D721Med (cell line): ENCODE data around the gene MYO5B.

ENCODE experiments used
- DNase-seq: peaks from one replicate; pipeline ENCODE4 v3.0.0; 2011; ENCODE audit warnings: low spot score; ENCODE audit not compliant: insufficient read length
- FAIRE-seq: peaks from 2 replicates; lab custom pipeline; 2011; peaks lifted over from hg19 to GRCh38; lab: Jason Lieb, UNC
- TF ChIP-seq, protein P1 (sequence below): IDR thresholded peaks from 2 replicates; pipeline ENCODE4 v1.5.1; 2012; ENCODE audit warnings: mild to moderate bottlenecking, control low read depth; ENCODE audit not compliant: insufficient read depth; ENCODE audit errors: missing control alignments

MYO5B gene

DNA sequence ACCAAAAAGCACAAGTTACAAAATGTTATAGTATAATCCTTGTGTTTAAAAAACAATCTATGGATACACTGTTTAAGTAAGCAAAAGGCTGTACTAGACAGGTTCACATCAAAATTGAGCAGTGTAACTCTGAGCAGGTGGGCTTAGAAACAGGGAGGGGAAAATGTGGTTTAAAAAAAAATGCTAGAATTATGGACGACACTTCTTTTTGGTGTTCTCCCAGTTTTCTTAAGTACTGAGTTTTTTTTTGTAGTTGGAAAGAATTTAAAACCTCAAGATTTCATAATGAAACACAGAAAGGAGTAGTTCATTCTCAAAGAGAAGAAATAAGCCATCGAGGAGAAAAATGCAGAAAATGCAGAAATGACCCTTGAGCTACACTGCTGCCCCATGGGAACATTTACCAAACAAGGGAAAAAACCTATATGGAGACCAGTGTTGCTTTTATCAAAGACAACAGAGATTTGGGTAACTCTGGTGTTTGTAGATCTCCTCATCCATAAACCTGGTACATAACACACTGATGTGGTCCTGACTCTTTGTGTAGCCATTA is 100.7 kb downstream of the MYO5B start:
- TF ChIP-seq, protein P1, sequence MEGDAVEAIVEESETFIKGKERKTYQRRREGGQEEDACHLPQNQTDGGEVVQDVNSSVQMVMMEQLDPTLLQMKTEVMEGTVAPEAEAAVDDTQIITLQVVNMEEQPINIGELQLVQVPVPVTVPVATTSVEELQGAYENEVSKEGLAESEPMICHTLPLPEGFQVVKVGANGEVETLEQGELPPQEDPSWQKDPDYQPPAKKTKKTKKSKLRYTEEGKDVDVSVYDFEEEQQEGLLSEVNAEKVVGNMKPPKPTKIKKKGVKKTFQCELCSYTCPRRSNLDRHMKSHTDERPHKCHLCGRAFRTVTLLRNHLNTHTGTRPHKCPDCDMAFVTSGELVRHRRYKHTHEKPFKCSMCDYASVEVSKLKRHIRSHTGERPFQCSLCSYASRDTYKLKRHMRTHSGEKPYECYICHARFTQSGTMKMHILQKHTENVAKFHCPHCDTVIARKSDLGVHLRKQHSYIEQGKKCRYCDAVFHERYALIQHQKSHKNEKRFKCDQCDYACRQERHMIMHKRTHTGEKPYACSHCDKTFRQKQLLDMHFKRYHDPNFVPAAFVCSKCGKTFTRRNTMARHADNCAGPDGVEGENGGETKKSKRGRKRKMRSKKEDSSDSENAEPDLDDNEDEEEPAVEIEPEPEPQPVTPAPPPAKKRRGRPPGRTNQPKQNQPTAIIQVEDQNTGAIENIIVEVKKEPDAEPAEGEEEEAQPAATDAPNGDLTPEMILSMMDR, result no peak
- no peak for DNase-seq
- FAIRE-seq, result no peak

DNA sequence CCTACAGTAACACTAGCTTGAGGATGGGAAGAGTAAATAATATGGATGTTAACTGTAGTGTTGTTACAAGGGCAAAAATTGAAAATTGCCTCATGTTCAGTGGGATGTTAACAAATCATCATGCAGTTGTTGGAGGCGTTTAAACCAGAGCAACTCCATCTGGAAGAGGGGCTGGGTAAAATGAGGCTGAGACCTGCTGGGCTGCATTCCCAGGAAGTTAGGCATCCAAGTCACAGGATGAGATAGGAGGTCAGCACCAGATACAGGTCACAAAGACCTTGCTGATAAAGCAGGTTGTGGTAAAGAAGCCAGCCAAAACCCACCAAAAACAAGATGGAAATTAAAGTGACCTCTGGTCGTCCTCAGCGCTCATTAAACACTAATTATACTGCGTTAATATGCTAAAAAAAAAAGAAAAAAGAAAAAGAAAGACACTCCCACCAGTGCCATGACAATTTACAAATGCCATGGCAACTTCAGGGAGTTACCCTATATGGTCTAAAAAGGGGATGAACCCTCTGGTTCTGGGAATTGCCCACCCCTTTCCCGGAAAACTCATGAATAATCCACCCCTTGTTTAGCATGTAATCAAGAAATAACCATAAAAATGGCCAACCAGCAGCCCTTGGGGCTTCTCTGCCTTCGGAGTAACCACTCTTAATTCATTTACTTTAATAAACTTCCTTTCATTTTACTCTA is 101.4 kb downstream of the MYO5B start:
- TF ChIP-seq, protein P1, result no peak
- FAIRE-seq, result no peak
- no peak for DNase-seq

DNA sequence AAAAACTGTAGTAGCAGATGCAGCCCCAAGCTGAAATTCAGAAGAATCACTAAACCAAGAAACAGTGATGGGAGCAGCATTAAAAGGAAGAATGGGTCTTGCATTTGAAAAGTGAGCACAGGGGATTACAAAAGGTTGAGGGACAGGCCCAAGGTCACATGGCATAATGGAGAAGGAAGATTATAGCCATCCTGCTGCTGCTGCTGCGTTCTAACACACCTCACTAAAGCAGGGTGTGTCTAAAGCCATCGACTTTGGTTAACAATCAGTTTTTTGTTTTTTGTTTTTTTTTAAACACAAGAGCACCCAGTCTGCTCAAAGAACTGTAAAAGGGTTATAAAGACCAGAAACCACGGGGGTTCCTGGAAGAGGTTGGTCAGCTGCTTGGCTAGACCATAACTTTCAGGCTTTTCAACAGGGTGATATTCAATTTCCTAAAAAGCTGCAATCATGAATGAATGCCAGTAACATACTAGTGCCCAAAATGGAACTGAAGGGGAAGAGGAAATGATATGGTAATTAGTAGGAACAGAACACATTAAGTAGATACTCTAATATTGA is 102.6 kb downstream of the MYO5B start:
- FAIRE-seq (no peak), DNase-seq (no peak)

DNA sequence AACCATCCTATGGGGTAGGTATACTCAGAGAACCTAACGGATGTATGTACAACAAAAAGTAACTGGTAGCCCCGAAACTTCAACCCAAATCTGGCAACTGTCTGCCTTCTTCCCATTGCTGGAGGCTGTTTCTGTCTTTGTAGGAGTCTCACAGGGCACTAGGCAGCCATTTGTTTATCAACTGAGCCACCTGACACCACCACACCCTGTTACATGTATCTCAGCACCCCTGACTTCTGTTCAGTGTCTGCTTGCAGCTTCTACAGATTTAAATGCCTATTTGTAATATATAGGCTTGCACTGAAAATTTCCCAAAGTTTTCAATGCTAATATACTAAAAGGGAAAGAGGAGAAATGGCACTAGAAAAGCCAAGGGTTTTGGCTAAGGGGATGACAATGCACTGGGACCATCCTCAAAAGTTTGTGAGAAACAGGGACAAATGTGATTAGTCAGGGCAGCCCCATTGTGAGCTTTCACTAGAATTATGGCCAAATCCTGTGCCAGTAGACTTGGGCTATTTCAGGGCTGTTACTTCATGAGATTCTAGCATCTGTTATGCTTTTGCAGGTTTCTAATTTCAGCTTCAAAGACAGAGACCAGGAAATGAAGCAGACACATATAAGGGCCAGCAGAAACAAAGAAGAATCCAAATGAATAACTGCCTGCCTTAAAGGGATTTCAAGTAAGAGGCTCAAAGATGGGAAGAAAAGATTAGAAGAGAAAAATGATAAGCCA is 103.3 kb downstream of the MYO5B start:
- no peak for DNase-seq
- FAIRE-seq, result no peak
- TF ChIP-seq, protein P1, result no peak

More for the DNA sequence above, 102.6 kb downstream of the MYO5B start:
- TF ChIP-seq, protein P1, result no peak

DNA sequence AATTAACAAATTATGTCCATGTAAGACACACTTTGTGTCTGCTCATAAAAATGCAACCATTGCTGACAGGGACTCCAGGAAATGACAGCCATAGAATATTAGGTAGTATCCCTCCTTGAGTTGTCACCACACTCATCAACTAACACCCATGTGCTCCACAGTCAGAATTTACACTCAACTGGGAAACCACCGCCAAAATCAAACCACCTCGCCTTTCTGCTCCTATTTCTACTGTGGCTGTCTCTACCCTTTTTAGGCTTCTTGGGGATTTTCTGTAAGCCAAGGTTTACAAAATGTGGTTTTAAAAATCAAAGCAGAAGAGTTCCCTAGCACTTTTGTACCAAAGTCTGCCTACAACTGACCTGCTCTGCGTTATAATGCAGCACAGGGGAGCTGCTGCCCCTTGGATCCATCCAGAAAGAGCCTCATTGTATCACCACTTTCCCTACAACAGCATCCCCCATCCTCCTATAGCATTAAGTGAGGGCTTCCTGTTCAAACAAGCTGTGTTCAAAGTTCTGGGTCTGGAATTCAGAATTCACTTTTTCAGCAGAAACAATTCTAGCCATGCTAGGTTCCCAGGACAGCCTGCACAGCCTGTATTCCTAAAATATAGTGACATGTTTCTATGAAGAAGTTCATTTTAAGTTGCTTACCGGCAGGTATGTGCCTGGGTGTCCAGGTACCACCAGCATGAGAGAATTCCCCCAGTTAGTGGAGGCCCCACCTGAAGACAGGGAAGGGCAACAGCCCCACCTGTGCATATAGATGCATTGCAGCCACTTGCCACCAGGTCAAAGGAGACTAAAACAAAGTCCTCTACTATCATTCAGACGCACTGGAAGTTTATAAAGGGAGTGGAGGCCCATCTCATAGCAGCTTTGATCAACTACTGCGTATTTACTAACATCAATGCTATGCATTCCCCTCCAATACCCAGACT is 104.3 kb downstream of the MYO5B start:
- FAIRE-seq (no peak), DNase-seq (no peak)
- TF ChIP-seq, protein P1, result no peak

DNA sequence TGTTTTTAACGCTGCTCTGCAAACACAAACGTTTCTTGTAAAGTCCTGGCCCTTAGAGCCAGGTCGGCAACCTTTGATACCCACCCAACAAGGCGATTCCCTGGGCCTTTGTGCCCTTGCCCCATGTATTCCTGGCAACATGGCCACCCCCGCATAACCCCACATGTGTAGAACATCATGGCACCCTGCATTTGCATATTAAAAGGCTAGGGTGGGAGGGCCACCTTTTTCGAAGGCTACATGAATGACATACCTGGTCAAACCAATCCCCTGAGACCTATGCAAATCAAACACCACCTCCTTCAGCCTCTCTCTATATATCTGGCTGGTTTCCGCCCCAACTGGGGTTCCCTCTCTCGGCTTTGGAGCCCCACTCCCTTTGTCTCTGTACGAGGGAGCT is 105.2 kb downstream of the MYO5B start:
- DNase-seq (no peak), FAIRE-seq (no peak)
- TF ChIP-seq, protein P1, result no peak
